NCI-H1092 (cell line): Measurements from ENCODE around the gene KLK14.

ENCODE experiments used
- DNase-seq: peaks from one replicate; lab custom pipeline; 2025; lab: John Stamatoyannopoulos, UW

KLK14 gene

GRCh38 chr19:51086153-51086850 is 3.6 kb upstream of the KLK14 start:
- DNase-seq, result no peak

DNA sequence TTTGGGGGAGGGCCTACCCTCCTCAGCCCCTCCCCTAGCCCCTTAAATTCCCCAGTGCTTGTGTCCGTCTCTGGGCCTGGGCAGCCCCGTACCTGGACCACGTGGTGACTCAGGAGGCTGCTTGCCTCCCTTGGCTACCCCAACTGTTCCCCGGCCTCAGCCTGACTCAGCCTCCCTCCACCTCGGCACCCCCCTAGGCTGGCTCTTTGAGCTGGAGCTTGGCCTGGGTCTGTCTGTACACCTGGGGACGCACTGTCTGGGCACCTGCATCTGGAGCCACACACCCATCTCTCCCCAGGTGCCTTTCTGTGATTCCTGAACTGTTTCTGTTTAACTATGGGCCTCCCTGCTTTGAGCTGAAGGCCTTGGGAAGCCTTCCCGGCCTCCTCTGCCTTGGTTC is 1.8 kb upstream of the KLK14 start:
- no peak for DNase-seq

DNA sequence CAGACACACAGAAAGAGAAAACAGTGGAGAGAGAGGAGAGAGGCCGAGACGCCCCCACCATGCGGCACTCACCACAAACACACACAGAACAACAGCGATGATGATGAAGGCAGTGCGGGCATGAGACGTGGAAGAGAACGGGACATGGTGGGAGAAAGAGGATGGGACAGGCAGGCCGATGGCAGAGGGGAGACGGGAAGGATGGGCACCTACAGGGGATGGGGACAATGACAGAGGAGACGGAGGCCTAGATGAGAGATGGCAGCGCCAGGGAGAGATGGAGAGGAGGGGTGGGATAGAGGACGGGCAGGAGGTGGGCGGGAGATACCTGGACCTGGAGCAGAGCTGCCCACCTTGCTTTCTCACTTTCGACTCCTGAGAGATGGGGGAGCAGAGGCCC is 1.1 kb upstream of the KLK14 start:
- no peak for DNase-seq

DNA sequence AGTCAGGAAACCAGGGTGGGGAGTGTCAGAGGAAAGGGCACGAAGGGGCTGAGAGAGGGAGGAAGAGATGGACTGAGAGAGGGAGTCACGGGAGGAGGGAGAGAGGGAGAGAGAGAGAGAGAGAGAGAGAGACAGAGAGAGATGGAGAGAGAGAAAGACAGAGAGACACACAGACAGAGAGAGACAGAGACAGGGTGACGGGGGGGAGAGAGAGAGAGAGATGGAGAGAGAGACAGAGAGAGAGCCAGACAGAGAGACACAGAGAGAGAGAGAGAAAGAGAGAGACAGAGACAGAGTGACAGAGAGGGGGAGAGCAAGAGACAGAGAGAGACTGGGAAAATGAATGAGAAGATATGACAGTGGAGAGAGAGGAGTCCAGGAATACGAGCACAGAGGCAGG is 494 bp upstream of the KLK14 start:
- no peak for DNase-seq

DNA sequence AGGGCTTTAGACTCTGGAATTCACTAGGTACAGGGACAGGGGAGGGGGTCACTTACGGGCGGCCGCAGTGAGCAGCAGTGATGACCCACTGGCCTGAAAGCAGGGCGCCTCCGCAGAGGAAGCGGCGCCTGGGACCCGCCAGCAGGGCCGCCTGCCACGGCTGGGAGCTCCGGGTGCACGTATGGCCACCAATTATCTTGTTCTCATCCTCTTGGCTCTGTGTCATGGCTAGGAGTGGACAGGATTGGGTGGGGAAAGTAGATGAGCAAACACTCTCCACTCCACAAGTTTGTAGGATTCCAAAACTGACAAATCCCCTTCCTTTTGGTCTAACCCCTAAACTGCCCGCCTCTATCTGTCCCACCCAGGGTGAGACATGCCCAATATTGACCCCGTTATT is 1.2 kb downstream of the KLK14 start:
- DNase-seq, result no peak

DNA sequence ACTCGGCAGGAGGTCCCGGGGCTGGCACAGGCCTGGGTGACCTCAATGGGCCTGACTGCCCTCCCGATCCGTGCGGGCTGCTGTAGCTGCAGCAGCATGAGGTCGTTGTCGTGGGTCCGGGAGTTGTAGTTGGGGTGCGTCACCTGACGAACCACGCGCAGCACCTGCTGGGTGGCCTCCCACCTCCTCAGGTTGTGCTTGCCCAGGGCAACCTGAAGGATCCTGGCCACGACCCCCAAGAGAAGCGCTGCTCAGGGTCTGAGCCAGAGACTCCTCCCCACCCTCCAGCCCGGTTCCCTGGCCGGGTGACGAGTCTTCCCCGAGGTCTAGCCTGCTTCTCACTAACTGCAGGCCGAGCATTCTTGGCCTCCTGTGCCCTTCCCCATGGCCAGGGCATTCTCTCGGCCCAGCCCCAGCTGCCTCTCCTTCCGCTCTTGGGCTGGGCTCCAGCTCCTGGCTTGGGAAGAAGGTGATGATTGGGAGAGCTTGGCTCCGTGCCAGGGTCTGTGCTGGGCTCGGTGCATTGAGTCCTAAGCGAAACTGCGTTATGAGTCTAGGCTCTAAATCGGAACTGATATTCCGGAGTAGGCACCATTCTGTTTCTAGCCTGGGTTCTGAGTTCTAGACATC is 3.1 kb downstream of the KLK14 start:
- no peak for DNase-seq

- no peak for DNase-seq
Measured at GRCh38 chr19:51078731-51079130, 4.0 kb downstream of the KLK14 start.

GRCh38 chr19:51078104-51078503 is 4.6 kb downstream of the KLK14 start:
- DNase-seq, result no peak

DNA sequence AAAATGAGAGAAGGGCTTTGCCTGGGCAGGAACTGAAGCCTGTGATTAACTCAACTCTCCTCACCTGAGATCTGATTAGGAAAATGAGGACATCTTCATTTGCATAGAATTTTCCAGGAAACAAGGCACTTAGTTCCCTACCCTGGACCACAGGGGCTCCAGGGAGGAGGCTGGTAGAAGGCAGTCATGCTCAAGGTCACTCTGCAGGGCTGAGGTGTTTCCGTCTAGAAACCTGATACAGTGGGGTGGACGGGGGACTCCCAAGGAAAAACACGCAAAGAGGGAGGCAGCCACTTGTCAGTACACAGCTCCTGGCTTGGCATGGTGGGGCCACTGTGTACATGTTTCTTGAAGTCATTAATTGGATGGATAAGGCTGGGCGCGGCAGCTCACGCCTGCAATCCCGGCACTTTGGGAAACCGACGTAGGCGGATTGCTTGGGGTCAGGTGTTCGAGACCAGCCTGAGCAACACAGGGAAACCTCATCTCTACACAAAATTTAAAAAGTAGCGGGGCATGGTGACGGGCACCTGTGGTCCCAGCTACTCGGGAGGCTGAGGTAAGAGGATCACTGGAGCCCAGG is 6.0 kb downstream of the KLK14 start:
- DNase-seq, result no peak

- no peak for DNase-seq
Measured at GRCh38 chr19:51075998-51076397, 6.7 kb downstream of the KLK14 start.

GRCh38 chr19:51071095-51071405 is 11.6 kb downstream of the KLK14 start:
- no peak for DNase-seq

- no peak for DNase-seq
Measured at GRCh38 chr19:51070334-51071094, 12.2 kb downstream of the KLK14 start.

DNA sequence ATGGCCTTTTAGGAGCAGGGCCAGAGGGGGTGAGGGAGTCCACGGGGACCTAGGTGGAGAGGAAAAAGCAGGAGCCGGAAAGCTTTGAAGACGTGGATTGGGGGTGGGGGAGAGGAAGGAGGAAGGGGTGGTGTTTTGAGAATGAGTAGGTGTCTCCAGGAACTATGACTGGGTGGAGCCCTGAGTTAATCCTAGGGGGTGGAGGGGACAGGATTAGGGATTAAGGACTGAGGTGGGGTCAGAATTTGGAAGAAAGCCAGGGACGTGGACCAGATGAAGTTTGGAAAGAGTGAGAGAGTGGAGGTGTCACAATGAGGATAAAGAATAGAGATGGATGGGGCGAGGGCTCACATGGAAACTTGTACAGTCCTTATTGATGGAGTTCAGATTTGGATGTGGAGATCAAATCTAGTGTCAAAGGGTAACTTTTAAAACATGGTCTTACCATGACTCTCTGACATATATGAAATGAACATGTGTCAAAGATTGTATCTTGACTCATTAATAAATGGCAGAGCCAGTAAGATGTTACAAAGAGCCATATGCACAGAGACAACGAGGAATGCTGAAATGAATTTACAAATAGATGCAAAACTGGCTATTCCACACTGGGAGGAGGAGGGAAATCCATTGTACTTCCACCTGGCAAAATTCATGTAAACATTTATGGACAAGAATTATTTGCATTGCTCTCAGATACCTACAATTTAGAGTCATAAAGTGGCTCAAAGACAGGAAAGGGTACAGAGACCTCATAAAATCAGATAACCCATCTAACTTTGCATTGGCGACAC is 16.1 kb downstream of the KLK14 start:
- no peak for DNase-seq

DNA sequence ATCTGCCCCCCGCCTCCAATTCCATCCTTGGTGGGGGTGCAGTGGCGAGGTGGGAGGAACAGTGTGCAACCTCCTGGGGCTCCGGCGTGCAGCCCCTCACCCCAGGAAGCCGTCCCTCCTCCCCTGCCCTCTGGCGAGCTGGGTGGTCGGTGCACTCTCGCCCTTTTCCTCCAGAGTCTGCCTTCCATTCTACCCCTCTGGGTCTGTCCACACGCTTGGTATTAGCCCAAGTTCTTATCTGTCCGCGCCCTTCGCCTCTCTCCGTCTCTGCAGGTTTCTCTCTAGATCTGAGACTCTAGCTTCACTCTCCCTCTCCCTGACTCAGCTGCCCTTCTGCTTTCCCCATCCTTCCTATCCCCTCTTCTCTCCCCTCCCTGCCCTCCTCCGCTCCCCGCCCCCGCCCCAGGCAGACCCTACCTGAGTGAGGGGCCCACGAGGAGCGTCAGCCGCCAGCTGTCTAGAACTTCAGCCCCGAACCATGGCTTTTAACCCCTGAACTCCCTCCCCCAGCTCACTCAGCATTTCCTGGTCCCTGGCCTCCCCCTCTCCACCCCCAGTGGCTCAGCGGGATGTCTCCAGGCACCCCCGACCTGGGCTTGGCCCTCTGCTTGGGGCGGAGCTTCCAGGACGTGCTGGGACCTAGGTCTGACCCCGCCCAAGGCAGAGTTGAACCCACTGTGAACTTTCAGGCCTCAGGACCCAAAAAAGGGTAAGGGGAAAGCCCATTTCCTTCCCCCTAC is 17.3 kb downstream of the KLK14 start:
- DNase-seq, result no peak

- DNase-seq, result no peak
Measured at GRCh38 chr19:51064534-51065220, 18.0 kb downstream of the KLK14 start, which contains the start of gene KLK13. KLK13 (minus strand) TSS chr19:51065092; CDS start chr19:51065067, 25 bp downstream.

DNA sequence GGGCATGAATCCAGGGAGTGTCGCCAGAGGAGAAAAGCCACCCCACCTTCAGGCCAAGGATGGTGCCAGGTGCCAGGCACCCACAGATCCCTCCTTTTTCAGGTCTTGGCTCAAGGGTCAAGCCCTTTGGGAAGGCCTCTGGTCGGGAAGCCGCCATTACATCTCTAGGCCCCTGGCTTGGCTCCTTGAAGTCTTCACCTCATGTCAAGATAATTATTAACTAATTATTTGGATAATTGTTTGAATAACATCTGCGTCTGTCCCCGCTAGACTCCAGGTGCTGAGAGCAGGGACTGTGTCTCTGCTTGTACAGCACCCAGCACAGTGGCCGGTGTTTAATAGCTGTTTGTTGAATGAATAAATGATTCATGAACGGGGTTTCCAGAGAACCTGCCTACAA is 19.0 kb downstream of the KLK14 start:
- no peak for DNase-seq

DNA sequence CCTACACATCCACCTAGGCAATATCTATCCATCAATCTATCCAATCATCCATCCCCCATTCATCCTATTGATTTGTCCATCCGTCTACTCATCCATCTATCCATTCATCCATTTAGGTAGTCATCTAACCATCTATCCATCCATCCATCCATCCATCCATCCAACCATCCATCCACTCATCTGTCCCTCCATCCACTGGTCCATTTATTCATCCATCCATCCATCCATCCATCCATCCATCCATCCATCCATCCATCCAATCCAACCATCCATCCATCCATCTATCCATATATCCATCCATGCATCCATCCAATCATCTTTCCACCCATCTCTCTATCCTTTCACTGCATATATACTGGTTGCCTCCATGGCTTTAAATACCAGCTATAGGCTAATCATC is 21.7 kb downstream of the KLK14 start:
- no peak for DNase-seq

GRCh38 chr19:51060336-51060735 is 22.4 kb downstream of the KLK14 start:
- no peak for DNase-seq

- no peak for DNase-seq
Measured at GRCh38 chr19:51059715-51060114, 23.0 kb downstream of the KLK14 start.

- no peak for DNase-seq
Measured at GRCh38 chr19:51055866-51056265, 26.8 kb downstream of the KLK14 start.

GRCh38 chr19:51047031-51047335 is 35.7 kb downstream of the KLK14 start:
- no peak for DNase-seq
